PC-3 (cell line): Measurements from ENCODE around the gene CES3. TPM values are rescaled to one million over a fixed set of nuclear protein-coding genes. Genes with fewer than 3 reads are reported as not detected.
A peak's percentile ranks its signal among the peaks of the same experiment; 100 is the strongest.

Experiments
- ATAC-seq: fragments of 200-7000 bp; cut with Tn5 transposase; 2 replicates; pipeline ENCODE4 v1.9.1; 2020; ENCODE audit warnings: mild to moderate bottlenecking, moderate library complexity
- BruUV-seq: library from RNA; stranded (reverse); fragments of 400-500 nt; replicated peaks from 2 replicates; lab custom pipeline; 2021; lab: Mats Ljungman, UMichigan
- CTCF ChIA-PET: fragments of 300-600 bp; sonication (Branson Sonifier 250); formaldehyde crosslinking; loops from one replicate; lab custom pipeline; 2022; ENCODE audit warnings: antibody characterized with exemption; lab: Charles Lee
- POLR2A ChIA-PET: fragments of 300-600 bp; sonication (Branson Sonifier 250); formaldehyde crosslinking; loops from one replicate; lab custom pipeline; 2022; ENCODE audit warnings: antibody characterized with exemption; ENCODE audit not compliant: unreplicated experiment; lab: Charles Lee
- DNase-seq: peaks from one replicate; pipeline ENCODE4 v3.0.0-alpha.2; 2015
- H2AFZ ChIP-seq: fragments of 300-600 bp; sonication (generic); 2 replicates; pipeline ENCODE4 v1.6.0; 2016; ENCODE audit warnings: antibody characterized with exemption, low read length
- H3F3A ChIP-seq: fragments of 300-600 bp; sonication (generic); one replicate; pipeline ENCODE4 v1.6.0; 2017; ENCODE audit warnings: antibody characterized with exemption, low read length, control low read depth, mild to moderate bottlenecking; ENCODE audit not compliant: unreplicated experiment
- H3K27ac ChIP-seq: fragments of 300-600 bp; sonication (generic); 2 replicates; pipeline ENCODE4 v1.5.1; 2016; ENCODE audit warnings: mild to moderate bottlenecking, low read length
- H3K27me3 ChIP-seq: fragments of 300-600 bp; sonication (generic); 2 replicates; pipeline ENCODE4 v1.6.1; 2016; ENCODE audit warnings: low read length, mixed read lengths
- H3K36me3 ChIP-seq: fragments of 300-600 bp; sonication (generic); 2 replicates; pipeline ENCODE4 v1.6.1; 2016; ENCODE audit warnings: low read depth, mixed run types, low read length, mixed read lengths
- H3K4me1 ChIP-seq: fragments of 300-600 bp; sonication (generic); 2 replicates; pipeline ENCODE4 v1.5.1; 2016; ENCODE audit warnings: low read length; ENCODE audit not compliant: insufficient read depth
- H3K4me2 ChIP-seq: fragments of 300-600 bp; sonication (generic); 2 replicates; pipeline ENCODE4 v1.6.0; 2016; ENCODE audit warnings: low read length
- H3K4me3 ChIP-seq: fragments of 300-600 bp; sonication (generic); 2 replicates; pipeline ENCODE4 v1.5.1; 2016; ENCODE audit warnings: mild to moderate bottlenecking, low read length, mixed read lengths
- H3K79me2 ChIP-seq: fragments of 300-600 bp; sonication (generic); 2 replicates; pipeline ENCODE4 v1.6.1; 2017; ENCODE audit warnings: low read length, mixed read lengths
- H3K9ac ChIP-seq: fragments of 300-600 bp; sonication (generic); 2 replicates; pipeline ENCODE4 v1.6.0; 2016; ENCODE audit warnings: mild to moderate bottlenecking, low read length
- H3K9me2 ChIP-seq: fragments of 300-600 bp; sonication (generic); replicated peaks from 2 replicates; pipeline ENCODE4 v1.6.1; 2016; ENCODE audit warnings: mixed run types, low read length, mixed read lengths
- H3K9me3 ChIP-seq: fragments of 300-600 bp; sonication (generic); 2 replicates; pipeline ENCODE4 v1.6.1; 2016; ENCODE audit warnings: low read length, mixed read lengths
- H4K20me1 ChIP-seq: fragments of 300-600 bp; sonication (generic); 2 replicates; pipeline ENCODE4 v1.6.1; 2016; ENCODE audit warnings: low read length, mixed read lengths
- EZH2 ChIP-seq: fragments of 300-600 bp; sonication (generic); IDR thresholded peaks from one replicate; pipeline ENCODE4 v1.6.1; 2017; ENCODE audit warnings: antibody characterized with exemption, mild to moderate bottlenecking, low read length; ENCODE audit not compliant: unreplicated experiment
- EZH2phosphoT487 ChIP-seq: fragments of 300-600 bp; sonication (generic); IDR thresholded peaks from 2 replicates; pipeline ENCODE4 v1.6.1; 2018; ENCODE audit warnings: mild to moderate bottlenecking, antibody characterized with exemption, low read length, borderline replicate concordance
- intact Hi-C: fragments of 100-400 bp; cut with micrococcal nuclease; formaldehyde crosslinking; loops from 2 replicates; pipeline ENCODE4 v1.9.0; 2023
- total RNA-seq: library from RNA; depleted of rRNA; stranded (reverse); fragments of >200 nt; gene quantifications from 2 replicates; pipeline ENCODE4 v1.2.3, GENCODE V29; 2014
- TF ChIP-seq, protein P1 (sequence below): fragments of 300-600 bp; sonication (generic); conservative IDR thresholded peaks from 2 replicates; pipeline ENCODE4 v1.5.1; 2017; ENCODE audit warnings: antibody characterized with exemption, low read depth, mild to moderate bottlenecking, low read length

The CES3 gene
- total RNA-seq, 1 experiment from 2014 or later: 0.26 TPM

DNA sequence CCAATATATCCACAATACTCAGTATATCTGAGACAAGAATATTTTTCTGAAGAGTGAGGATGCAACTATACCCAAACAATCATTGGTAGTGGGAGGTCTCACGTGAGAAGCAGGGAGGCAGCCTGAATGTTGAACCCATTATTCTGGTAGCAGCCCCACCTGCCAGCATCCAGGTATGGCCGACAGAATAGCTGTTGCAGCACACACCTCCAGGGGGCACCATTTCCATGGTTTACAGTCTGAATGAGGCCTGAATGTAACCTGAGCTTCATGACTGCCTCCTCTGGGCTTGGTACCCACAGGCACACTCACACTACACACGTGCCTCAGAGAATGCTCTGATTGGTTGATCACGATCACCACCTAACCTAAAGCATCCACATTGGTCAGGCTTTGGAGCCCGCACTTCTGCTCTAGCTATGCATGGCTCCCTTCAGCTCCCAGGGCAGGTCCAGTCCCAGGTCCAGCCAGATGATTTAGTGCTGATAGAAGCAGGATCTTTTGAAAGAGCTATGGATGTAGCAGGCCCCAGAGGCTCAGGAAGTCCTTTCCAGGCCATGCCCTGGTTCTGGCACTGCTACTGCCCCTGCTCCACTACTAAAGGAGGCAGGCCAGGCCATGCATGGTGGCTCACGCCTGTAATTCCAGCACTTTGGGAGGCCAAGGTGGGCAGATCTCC, 56.9 kb downstream of the CES3 start:
- no peaks in the 10 kb centered on the region for H4K20me1 ChIP-seq
- intact Hi-C loops: loop anchor here (1.0 to 5.0 kb wide), 2 partner anchors 83 to 144 kb away; partner anchors contain the start of gene HSF4
- ATAC-seq (peak; percentile 88), DNase-seq (peak; percentile 93)
- ChIA-PET CTCF (interaction anchor here (0.5 to 1.7 kb wide), 10 partner anchors 10 to 167 kb away, joined by 3 to 13 read pairs (median 3); partner anchors contain the start of gene B3GNT9), POLR2A (interaction anchor here (0.6 kb wide), 1 partner anchor 164 kb away, joined by 3 read pairs; no protein-coding TSS in a partner anchor)
- H3K27me3 ChIP-seq: no peaks in the 10 kb centered on the region
- no peaks in the 10 kb centered on the region for H3K79me2 ChIP-seq
- no peaks in the 10 kb centered on the region for H3K36me3 ChIP-seq
- no peaks in the 10 kb centered on the region for H3K9me3 ChIP-seq
- H3K4me1 ChIP-seq: peaks cover 7% of the 10 kb centered on the region
- H3K4me3 ChIP-seq: no peak overlapping the region
- no peaks in the 10 kb centered on the region for H3K9me2 ChIP-seq
- no peak overlapping the region for H3K27ac ChIP-seq
- H2AFZ ChIP-seq: peak overlapping the region; percentile 14; the same call in 1 of the 2 replicates
- H3K9ac ChIP-seq: no peak overlapping the region
- TF ChIP-seq, protein P1, sequence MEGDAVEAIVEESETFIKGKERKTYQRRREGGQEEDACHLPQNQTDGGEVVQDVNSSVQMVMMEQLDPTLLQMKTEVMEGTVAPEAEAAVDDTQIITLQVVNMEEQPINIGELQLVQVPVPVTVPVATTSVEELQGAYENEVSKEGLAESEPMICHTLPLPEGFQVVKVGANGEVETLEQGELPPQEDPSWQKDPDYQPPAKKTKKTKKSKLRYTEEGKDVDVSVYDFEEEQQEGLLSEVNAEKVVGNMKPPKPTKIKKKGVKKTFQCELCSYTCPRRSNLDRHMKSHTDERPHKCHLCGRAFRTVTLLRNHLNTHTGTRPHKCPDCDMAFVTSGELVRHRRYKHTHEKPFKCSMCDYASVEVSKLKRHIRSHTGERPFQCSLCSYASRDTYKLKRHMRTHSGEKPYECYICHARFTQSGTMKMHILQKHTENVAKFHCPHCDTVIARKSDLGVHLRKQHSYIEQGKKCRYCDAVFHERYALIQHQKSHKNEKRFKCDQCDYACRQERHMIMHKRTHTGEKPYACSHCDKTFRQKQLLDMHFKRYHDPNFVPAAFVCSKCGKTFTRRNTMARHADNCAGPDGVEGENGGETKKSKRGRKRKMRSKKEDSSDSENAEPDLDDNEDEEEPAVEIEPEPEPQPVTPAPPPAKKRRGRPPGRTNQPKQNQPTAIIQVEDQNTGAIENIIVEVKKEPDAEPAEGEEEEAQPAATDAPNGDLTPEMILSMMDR: peak; percentile 82
- TF ChIP-seq EZH2phosphoT487 (no peak), EZH2 (no peak)
- BruUV-seq: no TSS peak
- H3F3A ChIP-seq: no peaks in the 10 kb centered on the region
- H3K4me2 ChIP-seq: no peak overlapping the region

DNA sequence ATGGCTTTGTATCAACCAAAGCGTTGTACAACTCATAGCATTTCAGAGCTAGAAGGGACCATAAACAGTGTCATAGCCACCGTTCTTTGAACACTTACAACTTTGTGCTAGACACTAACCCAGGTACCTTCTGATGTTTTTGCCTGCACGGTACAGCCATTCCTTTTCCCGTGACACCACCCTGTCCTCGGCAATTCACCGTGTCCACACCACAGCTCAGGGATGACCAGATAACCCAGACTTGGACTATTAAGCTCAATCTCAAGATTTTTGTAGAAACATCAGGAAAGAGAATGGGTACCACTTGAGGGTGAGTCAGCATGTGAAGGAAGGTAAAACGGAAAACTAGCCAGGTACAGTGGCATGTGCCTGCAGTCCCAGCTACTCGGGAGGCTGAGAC, 58.1 kb downstream of the CES3 start:
- TF ChIP-seq EZH2: no peak
- TF ChIP-seq, protein P1: no peak
- no peak for TF ChIP-seq EZH2phosphoT487
- Histone ChIP-seq H3F3A (no peaks in the 10 kb centered on the region), H3K36me3 (no peaks in the 10 kb centered on the region), H2AFZ (no peak overlapping the region), H3K4me2 (no peak overlapping the region), H3K79me2 (no peaks in the 10 kb centered on the region), H3K4me1 (peaks cover 9% of the 10 kb centered on the region), H3K4me3 (no peak overlapping the region), H3K9me2 (no peaks in the 10 kb centered on the region), H3K27ac (no peak overlapping the region), H3K9me3 (no peaks in the 10 kb centered on the region), H3K27me3 (no peaks in the 10 kb centered on the region), H4K20me1 (no peaks in the 10 kb centered on the region), H3K9ac (no peak overlapping the region)
- intact Hi-C loops: loop anchor here (5.0 kb wide), 1 partner anchor 143 kb away; the partner anchor contains the start of gene HSF4
- ATAC-seq: no peak
- CTCF ChIA-PET: no interaction called here
- no peak for DNase-seq
- BruUV-seq: no TSS peak
- POLR2A ChIA-PET: no interaction called here

DNA sequence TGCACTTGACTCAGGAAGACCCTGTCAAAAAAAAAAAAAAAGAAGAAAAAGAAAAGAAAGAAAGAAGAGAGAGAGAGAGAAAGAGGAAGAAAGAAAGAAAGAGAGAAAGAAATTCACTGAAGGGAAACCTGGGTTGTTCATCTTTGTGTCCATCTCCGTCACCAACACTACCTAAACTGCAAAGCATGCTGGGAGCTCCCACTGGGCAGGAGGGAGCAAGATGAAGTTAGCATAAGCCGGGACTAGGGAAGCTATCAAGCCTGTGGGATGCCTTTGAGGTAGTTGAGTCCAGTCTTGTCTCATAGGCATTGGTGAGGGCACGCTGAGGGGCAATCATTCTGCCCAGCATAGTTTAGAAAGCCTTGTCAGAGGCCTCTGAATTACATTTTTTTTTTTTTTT, 60.3 kb downstream of the CES3 start:
- no peak overlapping the region for H3K4me3 ChIP-seq
- BruUV-seq: no TSS peak
- H3K27ac ChIP-seq: no peak overlapping the region
- no peaks in the 10 kb centered on the region for H3K36me3 ChIP-seq
- H3K9ac ChIP-seq: no peak overlapping the region
- no peaks in the 10 kb centered on the region for H4K20me1 ChIP-seq
- no peaks in the 10 kb centered on the region for H3K9me2 ChIP-seq
- no peak overlapping the region for H2AFZ ChIP-seq
- no peaks in the 10 kb centered on the region for H3F3A ChIP-seq
- no peaks in the 10 kb centered on the region for H3K9me3 ChIP-seq
- H3K27me3 ChIP-seq: no peaks in the 10 kb centered on the region
- ChIA-PET POLR2A (no interaction called here), CTCF (interaction anchor here (0.6 to 0.7 kb wide), 3 partner anchors 10 to 226 kb away, joined by 3 to 8 read pairs (median 3); partner anchors contain the start of gene FHOD1)
- intact Hi-C loops: no loop called here
- H3K79me2 ChIP-seq: no peaks in the 10 kb centered on the region
- no peak for ATAC-seq
- DNase-seq: no peak
- no peak for TF ChIP-seq EZH2phosphoT487
- TF ChIP-seq, protein P1: no peak
- no peak overlapping the region for H3K4me2 ChIP-seq
- peaks cover 9% of the 10 kb centered on the region for H3K4me1 ChIP-seq
